ENCODE measurements around the gene ELAVL3. TPM values are rescaled to one million over a fixed set of nuclear protein-coding genes. Genes with fewer than 3 reads are reported as not detected.
"Not testable (repeated sequence)": the region's sequence is repeated elsewhere in the genome, so short reads cannot be mapped to it uniquely, and the experiment has no call there.

ELAVL3 gene
- polyA plus RNA-seq, 1 of the 3 experiments (the other 2 are of a cell fraction), result 0.48 TPM

DNA sequence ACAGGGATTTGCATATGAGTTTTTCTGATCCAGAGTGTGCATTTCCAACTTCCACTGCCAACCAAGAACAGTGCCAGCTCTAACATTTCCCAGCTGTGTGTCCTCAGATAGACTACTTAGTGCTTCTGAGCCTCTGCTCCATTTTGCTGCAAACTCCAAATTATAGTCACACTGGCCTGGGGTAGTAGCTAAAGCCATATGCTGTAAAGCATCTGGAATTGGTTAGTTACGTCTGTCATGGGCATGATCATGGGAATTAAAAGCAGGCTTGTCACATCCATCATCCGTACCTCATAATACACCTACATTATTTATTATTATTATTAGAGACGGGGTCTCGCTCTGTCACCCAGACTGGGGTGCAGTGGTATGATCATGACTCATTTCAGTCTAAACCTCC, 7.1 kb downstream of the ELAVL3 start:
- TF ChIP-seq MXI1 (IDR thresholded peaks at IDR 0.05; ENCODE audit: low read depth, low read length) (0 out of 2 replicates have a peak, but pooled peaks have one; percentile 30), FOSL2 (IDR thresholded peaks at IDR 0.05; ENCODE audit: borderline replicate concordance, low read depth) (no peak), TCF12 (IDR thresholded peaks at IDR 0.05) (peak; percentile 49; the same call in 1 of the 2 replicates)
- Histone ChIP-seq H3K9me3 (no peaks in the 10 kb centered on the region), H3K4me1 (ENCODE audit: control insufficient read depth in 1 of 2, insufficient read depth in 2 of 2, low read depth in 1 of 2, low read length in 1 of 2) (peaks cover 0 to 7% of the 10 kb centered on the region in 2 experiments; a peak in 1 of 4 replicates), H3K9me2 (no peaks in the 10 kb centered on the region), H3K27ac (ENCODE audit: low read depth in 2 of 2, low read length in 1 of 2) (no peak overlapping the region), H3K9ac (no peak overlapping the region), H3K27me3 (ENCODE audit: insufficient read depth) (no peaks in the 10 kb centered on the region), H3K4me3 (ENCODE audit: low read depth in 2 of 2, low read length in 1 of 2) (no peak overlapping the region), H3K79me2 (ENCODE audit: insufficient read depth) (no peaks in the 10 kb centered on the region), H2AFZ (ENCODE audit: low read depth) (no peak overlapping the region), H3K4me2 (no peak overlapping the region), H3F3A (replicated peaks; ENCODE audit: insufficient read depth) (peaks cover 2% of the 10 kb centered on the region), H4K20me1 (ENCODE audit: insufficient read depth) (no peaks in the 10 kb centered on the region), H3K36me3 (replicated peaks in 1 of 2; ENCODE audit: control insufficient read depth in 1 of 2, insufficient read depth in 2 of 2, low read length in 1 of 2) (no peaks in the 10 kb centered on the region)
- DNase-seq, result peak; percentile 70
- ChIA-PET CTCF (interaction anchor here (0.9 to 3.1 kb wide), 6 partner anchors 9 to 230 kb away, joined by 3 to 12 read pairs (median 4); no protein-coding TSS in a partner anchor), POLR2A (interaction anchor here (0.7 kb wide), 1 partner anchor 16 kb away, joined by 3 read pairs; no protein-coding TSS in a partner anchor)
- WGBS (ENCODE audit: low lambda C conversion rate), result 27% methylated on average over 4 of the region's 4 CpGs

DNA sequence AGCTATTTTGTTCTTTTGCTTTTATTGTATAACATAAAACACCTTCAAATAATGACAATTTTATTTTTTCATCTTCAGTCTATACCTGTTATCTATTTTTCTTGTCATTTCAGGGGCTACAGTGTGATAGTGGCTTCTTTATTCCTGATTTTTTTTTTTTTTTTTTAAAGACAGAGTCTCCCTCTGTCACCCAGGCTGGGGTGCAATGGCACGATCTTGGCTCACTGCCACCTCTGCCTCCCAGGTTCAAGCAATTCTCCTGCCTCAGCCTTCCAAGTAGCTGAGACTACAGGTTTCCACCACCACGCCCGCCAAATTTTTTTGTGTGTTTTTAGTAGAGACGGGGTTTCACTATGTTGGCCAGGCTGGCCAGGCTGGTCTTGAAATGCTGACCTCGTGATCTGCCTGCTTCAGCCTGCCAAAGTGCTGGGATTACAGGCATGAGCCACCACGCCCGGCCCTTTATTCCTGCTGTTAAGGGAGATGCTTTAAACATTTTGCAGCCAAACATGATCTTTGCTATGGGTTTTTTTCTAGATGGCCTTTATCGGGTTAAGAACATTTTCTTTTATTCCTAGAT, 12.5 kb downstream of the ELAVL3 start:
- not testable (repeated sequence) for H3K79me2 ChIP-seq (ENCODE audit: insufficient read depth); H4K20me1 ChIP-seq (ENCODE audit: insufficient read depth); H3K27me3 ChIP-seq (ENCODE audit: insufficient read depth); H3K9me3 ChIP-seq; H3K9me2 ChIP-seq; H3K4me1 ChIP-seq (ENCODE audit: control insufficient read depth in 1 of 2, insufficient read depth in 2 of 2, low read depth in 1 of 2, low read length in 1 of 2); H3K4me3 ChIP-seq (ENCODE audit: low read depth in 2 of 2, low read length in 1 of 2); DNase-seq; H3K36me3 ChIP-seq (replicated peaks in 1 of 2; ENCODE audit: control insufficient read depth in 1 of 2, insufficient read depth in 2 of 2, low read length in 1 of 2); H3F3A ChIP-seq (replicated peaks; ENCODE audit: insufficient read depth); H2AFZ ChIP-seq (ENCODE audit: low read depth); H3K27ac ChIP-seq (ENCODE audit: low read depth in 2 of 2, low read length in 1 of 2); H3K4me2 ChIP-seq; H3K9ac ChIP-seq
- 80% methylated on average over 8 of the region's 8 CpGs for WGBS (ENCODE audit: low lambda C conversion rate)
- ChIA-PET POLR2A (interaction anchor here (0.6 kb wide), 1 partner anchor 25 kb away, joined by 3 read pairs; no protein-coding TSS in a partner anchor), CTCF (interaction anchor here (1.2 to 2.2 kb wide), 8 partner anchors 13 to 225 kb away, joined by 3 to 13 read pairs (median 5); no protein-coding TSS in a partner anchor)

DNA sequence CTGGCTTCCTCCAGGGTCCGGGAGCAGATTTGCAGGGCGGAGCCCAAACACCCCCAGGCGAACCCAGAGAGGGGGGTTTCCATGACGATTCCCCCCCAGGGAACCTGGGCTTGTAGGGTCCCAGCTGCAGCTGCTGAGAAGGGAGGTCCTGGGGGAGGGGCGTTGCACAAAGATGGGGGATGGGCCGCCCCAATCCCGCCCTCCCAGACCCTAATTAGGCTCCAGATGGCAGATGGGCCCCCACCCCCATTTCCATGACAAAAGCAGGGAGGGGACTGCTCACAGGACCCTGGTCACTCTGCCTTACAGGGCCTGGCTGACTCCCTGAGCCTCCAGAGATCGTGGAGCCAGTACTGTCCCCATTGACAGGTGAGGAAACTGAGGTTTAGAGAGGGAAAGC, 15.2 kb downstream of the ELAVL3 start:
- Histone ChIP-seq H3K9me2 (no peaks in the 10 kb centered on the region), H2AFZ (ENCODE audit: low read depth) (no peak overlapping the region), H4K20me1 (ENCODE audit: insufficient read depth) (no peaks in the 10 kb centered on the region), H3K4me3 (ENCODE audit: low read depth in 2 of 2, low read length in 1 of 2) (no peak overlapping the region), H3F3A (replicated peaks; ENCODE audit: insufficient read depth) (peaks cover 4% of the 10 kb centered on the region), H3K4me1 (ENCODE audit: control insufficient read depth in 1 of 2, insufficient read depth in 2 of 2, low read depth in 1 of 2, low read length in 1 of 2) (no peaks in the 10 kb centered on the region), H3K4me2 (no peak overlapping the region), H3K9ac (no peak overlapping the region), H3K27ac (ENCODE audit: low read depth in 2 of 2, low read length in 1 of 2) (no peak overlapping the region), H3K9me3 (no peaks in the 10 kb centered on the region), H3K79me2 (ENCODE audit: insufficient read depth) (no peaks in the 10 kb centered on the region), H3K27me3 (ENCODE audit: insufficient read depth) (no peaks in the 10 kb centered on the region), H3K36me3 (replicated peaks in 1 of 2; ENCODE audit: control insufficient read depth in 1 of 2, insufficient read depth in 2 of 2, low read length in 1 of 2) (no peaks in the 10 kb centered on the region)
- POLR2A ChIA-PET, result no interaction called here
- DNase-seq, result no peak
- TF ChIP-seq EP300 (IDR thresholded peaks at IDR 0.05; ENCODE audit: borderline replicate concordance in 1 of 2, low read depth in 1 of 2, low read length in 1 of 2), result no peak
- no peak for TF ChIP-seq FOXM1 (IDR thresholded peaks at IDR 0.05; ENCODE audit: low read depth)
- TF ChIP-seq, protein P1, sequence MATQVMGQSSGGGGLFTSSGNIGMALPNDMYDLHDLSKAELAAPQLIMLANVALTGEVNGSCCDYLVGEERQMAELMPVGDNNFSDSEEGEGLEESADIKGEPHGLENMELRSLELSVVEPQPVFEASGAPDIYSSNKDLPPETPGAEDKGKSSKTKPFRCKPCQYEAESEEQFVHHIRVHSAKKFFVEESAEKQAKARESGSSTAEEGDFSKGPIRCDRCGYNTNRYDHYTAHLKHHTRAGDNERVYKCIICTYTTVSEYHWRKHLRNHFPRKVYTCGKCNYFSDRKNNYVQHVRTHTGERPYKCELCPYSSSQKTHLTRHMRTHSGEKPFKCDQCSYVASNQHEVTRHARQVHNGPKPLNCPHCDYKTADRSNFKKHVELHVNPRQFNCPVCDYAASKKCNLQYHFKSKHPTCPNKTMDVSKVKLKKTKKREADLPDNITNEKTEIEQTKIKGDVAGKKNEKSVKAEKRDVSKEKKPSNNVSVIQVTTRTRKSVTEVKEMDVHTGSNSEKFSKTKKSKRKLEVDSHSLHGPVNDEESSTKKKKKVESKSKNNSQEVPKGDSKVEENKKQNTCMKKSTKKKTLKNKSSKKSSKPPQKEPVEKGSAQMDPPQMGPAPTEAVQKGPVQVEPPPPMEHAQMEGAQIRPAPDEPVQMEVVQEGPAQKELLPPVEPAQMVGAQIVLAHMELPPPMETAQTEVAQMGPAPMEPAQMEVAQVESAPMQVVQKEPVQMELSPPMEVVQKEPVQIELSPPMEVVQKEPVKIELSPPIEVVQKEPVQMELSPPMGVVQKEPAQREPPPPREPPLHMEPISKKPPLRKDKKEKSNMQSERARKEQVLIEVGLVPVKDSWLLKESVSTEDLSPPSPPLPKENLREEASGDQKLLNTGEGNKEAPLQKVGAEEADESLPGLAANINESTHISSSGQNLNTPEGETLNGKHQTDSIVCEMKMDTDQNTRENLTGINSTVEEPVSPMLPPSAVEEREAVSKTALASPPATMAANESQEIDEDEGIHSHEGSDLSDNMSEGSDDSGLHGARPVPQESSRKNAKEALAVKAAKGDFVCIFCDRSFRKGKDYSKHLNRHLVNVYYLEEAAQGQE (IDR thresholded peaks at IDR 0.05; ENCODE audit: low read depth, low read length), result no peak
- no peak for TF ChIP-seq YY1 (IDR thresholded peaks at IDR 0.05; ENCODE audit: low read depth)
- TF ChIP-seq, protein P2, sequence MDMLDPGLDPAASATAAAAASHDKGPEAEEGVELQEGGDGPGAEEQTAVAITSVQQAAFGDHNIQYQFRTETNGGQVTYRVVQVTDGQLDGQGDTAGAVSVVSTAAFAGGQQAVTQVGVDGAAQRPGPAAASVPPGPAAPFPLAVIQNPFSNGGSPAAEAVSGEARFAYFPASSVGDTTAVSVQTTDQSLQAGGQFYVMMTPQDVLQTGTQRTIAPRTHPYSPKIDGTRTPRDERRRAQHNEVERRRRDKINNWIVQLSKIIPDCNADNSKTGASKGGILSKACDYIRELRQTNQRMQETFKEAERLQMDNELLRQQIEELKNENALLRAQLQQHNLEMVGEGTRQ (IDR thresholded peaks at IDR 0.05; ENCODE audit: borderline replicate concordance, low read depth, low read length), result no peak
- TF ChIP-seq GATA2 (CRISPR knock-in tag; IDR thresholded peaks at IDR 0.05), result no peak
- TF ChIP-seq RFX5 (IDR thresholded peaks at IDR 0.05; ENCODE audit: low read length), result no peak
- CTCF ChIA-PET, result no interaction called here
- WGBS (ENCODE audit: low lambda C conversion rate), result 84% methylated on average over 4 of the region's 8 CpGs

All from SK-N-SH (cell line).